DMS153 treated with DMSO at 0.1 percent for 48 hours (cell line): ENCODE results near the gene CMSS1.

Experiments
- DNase-seq: peaks from one replicate; lab custom pipeline; 2025; ENCODE audit not compliant: unreplicated experiment; lab: John Stamatoyannopoulos, UW

CMSS1 gene

DNA sequence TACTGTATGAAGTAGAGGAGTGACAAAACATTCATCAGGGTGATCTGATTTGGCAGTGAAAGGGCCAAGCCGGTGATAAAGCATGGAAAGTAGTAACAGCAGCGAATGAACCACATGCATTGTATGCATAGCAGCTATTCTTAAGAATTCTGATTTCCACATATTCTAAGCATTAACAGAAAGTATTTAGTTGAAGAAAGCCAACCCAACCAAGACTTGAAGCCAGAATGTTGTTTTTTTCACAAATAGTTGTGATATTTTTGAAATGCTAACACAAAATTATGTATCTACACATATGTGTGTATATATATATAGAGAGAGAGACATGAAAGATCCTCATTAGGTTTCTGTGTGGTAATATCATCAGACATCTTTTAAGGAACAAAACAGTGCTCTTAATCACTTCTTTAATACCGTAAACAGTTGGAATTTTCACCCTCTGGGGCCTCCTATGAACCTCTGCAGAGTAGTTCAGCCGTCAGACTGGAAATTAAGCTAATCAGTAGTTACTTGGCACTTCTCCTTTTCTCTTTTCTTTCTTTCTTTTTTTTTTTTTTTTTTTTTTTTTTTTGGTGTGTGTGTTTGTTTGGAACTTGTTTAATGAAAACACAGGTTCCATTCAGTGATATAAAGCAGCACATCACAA lies 139.6 kb downstream of the CMSS1 start:
- no peak for DNase-seq

DNA sequence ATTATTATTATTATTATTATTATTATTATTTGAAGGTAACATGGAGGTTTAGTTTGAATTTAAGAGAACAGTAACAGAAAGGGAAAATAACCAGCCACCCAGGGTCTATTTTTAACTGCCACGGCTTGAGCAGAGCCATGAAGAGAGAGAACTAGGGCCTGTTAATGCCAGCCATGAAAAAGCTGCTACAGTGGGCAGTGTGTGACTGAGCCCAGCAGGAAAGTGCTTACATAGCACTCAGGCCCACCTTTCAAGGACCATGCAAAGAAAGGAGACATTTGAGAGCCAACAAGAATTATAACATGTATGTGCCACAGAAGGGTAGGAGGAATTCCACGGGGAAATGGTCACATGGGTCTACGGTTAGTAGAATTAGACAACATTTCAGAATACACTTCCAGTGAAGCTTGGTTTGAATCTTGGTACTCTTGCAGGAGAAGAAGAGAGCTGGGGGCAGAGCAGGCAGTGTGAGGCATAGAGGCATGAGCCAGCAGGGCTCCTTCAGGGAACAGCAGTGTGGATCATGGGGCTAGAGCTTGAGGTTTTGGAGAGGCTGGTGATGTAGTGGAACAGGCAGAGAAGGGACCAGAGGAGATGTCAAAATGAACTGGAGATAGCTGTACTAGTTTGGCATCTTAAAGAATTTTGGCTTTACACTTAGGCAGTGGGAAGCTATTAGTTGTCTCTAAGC lies 140.7 kb downstream of the CMSS1 start:
- no peak for DNase-seq

DNA sequence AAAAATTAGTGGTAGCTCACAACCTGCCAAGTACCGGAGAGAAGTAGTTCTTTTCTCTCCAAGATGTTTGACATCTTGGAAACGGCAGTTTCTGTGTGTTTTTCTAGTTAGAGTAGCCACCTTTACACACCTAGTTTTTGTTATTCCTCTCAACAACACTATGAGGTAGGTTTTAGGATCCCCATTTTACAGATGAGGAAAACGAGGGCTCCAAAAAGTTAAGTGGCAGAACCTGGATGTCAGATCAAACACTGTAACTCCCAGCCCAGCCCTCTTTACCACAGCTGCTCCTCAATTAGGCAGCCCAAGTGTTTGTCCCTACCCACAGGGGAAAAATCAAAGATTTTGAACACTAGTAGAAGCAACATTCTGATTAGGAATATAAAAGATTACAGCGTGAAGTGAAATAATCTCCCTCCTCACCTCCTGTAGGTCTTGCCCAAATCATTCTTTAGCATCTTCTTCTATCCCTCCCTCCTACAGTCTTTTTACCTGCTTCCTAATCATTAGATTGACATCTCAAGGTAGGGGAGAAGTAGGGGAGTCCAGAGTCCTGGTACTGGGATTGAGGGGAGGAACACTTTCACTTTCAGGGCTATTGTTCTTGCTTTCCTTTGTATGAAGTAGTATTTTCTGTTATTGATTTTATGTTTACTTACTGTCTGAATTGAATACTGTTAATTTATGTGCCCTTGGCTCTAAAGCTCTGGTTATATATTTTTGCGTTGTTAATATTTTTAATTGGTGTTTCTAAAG lies 142.6 kb downstream of the CMSS1 start:
- DNase-seq = no peak

DNA sequence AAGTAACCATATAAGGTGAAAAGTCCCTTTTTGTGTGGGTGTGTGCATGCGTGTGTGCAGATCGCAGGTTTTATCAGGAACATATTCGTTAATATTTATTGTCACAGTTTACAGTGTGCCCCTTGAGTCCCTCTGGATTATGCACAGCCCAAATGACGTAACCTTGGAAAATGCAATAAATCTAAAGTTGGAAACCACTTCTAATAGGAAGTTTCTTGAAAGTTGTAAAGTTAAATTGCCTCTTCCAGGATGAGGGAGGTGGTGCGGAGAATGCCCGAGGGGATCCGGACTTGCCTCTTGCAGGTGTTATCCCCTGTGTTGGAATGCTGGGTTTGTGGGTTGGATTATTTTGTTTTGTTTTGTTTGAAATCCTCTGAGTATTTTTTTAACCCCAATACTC lies 143.3 kb downstream of the CMSS1 start:
- DNase-seq = no peak

DNA sequence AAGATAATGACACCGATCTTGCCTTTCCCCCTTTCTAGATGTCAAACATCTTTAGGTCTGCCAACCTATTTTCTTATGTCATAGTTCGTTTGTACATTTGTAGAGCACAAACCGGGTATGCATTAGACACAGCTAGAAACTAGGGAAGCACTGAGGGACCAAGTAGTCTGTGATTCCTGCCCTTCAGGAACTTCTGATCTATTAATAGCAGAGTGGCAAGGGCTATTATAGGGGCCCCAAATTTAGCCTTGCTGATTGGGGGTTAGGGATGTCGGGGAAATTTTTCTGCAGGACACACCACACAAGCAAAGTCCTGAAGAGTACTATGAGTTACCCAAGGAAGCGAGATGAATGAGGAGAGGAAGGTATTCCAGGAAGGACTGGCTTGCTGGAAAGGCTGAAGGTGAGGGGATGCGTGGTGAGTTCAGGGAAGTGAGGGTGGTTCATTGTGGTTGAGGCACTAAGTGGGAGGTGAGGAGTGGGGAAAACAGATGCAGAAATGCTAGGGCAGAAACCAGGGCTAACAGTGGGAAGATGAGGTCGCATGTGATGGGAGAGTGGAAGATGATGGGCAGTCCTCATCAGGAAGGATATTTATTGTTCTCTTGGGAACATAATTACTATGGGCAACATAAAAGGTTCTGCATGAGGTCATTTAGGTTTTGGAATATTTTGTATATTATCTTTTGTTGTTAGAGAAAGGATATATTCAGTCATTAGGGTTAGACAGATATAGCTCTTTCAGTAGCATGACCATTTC lies 144.3 kb downstream of the CMSS1 start:
- DNase-seq = no peak

DNA sequence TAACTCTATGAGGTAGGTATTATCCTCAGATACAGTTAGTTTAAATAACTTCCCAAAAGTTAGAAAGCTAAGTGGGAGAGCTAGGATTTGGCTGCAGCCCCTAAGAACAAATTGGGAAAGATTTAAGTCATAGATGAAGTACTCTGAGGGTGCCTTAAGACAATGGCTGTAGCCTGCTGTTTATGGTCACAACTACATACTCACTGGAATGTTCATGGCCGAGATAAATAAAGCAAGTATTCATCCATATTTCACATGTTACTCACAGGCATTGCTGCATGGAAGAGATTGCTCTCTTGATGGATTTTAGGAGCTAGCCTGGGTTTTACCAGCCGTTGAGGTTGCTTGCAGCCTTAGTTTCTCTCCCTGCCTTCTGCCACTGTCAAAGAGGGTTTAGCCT lies 145.0 kb downstream of the CMSS1 start:
- DNase-seq = no peak

DNA sequence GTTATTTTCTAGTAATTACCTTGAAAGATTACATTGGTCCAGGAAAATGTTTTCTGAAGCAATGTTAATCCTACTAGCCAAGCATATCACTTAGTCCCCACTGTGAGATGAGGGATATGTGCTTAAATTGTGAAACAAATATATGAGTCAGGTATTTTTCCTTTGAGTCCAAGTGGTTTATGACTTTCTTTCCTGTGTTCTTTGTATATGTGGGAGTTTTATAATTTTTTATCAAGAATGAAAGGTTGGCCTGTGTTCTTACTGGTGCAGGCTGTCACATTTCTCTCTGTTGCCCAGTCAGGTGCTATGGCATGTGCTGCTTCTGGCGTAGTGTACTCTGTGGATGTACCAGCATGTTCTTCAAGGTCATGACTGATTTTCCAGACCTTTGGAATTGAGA lies 147.4 kb downstream of the CMSS1 start:
- DNase-seq = no peak

DNA sequence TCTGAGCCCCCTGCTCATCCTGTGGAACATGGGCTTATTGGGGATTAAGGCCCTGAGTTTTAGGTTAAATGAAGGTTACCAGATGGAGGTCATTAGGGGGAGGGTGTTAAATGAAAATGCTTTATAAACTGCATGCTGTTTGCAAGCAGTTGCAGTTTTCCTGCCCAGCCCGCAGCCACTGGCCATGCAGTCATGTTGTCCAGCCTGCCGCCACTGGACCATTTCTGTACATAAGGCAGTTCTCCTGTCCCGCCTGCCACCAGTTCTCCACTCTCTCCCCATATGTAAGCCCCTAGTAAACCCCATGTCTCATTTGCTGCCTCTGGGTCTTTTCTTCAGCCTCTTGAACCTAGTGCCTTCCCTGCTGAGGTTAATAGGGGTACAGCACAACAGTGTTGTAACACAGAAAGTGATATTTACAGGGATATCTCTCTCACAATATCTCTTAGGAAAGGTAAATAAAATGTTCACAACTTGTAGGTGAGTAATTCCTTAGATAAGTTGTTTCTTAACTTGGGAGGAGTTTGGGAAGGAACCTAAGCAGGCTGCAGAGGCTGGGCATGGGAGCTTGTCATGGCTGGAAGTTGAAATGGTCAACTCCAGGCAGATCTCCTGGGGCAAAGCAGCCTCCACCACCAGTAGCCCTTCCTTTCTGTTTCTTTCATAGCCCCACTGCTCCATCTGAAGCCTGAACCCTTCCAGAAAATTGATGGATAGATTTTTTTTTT lies 148.2 kb downstream of the CMSS1 start:
- no peak for DNase-seq

DNA sequence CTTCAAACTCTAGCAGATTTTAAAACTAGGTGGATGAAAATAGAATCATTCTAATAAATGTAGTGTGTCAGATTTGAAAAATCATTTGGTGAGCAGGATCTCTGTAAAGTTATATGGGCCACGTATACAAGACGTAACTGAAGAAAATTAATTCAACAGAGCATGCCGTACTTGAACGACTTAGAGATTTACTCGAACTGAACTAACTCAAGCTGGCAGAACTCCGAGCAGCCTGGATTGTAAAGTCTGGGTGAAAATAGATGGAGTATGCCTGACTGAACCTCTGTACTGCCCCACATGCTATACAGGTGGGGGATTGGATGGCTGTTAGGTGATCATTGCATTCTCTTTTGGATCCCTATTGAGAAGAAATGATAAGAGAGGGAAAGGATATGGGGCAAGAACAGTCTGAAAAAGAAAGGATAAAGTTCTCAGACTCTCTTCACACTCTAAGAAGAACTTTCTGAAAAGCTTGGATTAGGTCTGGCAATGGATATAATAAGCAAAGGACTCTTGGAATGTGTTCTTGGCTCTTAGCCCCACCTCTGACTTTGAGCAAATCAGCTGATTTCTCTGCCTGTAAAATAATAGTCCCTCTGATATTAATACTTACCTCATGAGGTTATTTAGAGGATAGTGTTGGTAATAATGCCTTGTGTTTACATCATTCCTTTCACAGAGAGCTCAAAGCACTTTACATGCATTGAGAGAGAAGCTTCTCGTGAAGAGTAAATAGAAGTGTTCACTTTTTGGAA lies 149.2 kb downstream of the CMSS1 start:
- DNase-seq = no peak

DNA sequence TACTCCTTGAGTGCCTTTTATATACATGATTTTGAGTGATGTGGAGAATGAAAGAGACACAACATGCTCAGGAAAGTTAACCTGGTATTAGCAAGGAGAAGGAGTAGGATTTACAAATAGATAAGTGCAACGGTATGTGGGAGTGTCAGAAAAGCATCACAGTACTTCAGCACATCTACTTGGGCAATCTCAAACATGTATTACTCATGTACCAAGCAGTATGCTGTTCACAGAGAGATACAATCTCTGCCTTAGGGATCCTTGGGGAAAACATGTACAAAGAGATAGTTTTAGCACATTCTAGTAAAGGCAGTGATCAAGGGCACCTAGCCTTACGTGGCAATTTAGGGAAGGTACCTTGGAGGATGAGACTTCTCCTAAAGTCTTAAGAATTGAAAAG lies 150.1 kb downstream of the CMSS1 start:
- no peak for DNase-seq

DNA sequence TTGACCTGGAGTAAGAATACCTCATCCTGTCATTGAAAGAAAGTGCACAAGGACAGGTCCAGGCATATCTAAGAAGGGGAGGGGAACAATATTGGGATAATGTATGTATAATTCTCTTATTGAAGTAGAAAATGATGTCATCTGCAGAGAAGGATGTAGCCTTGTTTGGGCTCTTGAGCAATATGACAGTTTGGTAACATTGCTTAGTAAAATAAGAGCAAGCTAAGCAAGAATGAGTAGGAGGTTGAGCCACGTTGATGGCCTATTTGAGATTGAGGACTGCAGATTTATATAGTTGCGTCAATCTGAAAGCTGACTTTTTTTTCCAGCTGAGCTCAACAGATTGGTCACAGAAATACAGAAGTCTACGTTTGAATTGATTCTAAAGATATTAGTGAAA lies 151.5 kb downstream of the CMSS1 start:
- DNase-seq = no peak

DNA sequence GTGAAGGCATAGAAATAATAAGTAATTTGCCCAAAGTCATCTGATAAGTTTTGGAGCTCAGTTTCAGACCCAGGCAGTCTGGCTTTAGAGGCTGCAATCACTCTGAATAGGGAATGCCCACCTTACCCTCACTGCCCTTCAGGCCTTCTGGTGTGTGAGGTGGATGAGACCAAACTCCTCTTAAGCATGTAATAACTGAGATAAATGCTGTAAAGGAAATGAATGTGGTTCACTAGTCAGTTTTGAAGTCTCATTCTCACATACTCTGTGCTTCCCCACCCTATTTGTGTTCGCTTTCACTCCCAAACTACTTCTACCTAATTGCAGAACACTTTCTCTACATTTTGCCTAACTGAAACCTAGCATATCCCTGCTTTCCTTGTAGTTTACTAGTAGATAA lies 152.5 kb downstream of the CMSS1 start:
- no peak for DNase-seq

DNA sequence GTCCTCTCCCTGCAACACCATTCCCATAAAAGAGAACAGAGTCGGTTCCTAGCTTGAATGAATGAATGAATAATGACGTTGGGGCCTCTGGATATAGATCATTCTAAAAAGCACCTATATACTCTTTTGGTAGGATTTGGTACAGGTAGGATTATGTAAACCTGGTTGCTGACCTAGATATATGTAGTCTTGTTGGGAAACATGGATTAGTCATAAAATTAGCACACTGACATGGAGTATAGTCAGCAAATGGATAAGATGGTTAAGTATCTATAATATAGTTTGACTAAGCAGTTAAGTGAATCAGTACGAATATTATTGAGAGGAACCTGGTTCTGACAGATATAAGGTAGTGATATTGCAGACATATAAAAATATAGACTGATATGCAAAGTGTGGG lies 154.1 kb downstream of the CMSS1 start:
- DNase-seq = no peak

DNA sequence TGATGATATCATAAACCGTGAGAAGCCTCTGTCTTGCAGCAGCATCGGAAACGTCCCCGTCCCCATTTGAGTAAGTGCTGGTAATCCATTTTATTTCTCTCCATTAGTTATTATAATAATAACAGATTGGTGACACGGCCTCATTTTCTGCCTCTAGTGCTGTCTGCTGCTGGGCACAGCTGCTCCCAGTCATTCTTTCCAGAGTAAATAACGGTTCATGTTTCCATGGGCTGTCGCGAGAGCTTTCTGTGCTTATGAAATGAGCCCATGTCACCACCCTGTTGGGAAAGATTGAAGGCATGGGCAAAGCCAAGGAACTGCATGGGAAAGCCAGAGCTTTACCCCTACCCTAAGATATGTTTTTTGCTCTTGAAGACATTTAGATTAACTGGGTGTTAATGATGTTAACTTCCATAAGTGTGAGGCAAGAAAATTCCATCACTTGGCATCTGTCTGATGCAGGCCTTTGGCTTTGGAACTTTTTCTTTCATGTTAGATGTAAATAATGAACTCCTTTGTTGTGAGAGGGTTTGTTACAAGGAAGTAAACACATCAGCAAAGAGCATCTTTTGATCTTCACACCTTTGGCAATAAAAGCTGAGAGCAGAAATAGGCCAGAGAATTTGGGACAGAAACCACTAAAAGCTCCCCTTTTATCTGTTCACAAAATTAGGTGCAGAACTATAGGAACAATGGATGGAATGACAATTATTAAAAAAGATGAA lies 154.9 kb downstream of the CMSS1 start:
- DNase-seq = no peak

DNA sequence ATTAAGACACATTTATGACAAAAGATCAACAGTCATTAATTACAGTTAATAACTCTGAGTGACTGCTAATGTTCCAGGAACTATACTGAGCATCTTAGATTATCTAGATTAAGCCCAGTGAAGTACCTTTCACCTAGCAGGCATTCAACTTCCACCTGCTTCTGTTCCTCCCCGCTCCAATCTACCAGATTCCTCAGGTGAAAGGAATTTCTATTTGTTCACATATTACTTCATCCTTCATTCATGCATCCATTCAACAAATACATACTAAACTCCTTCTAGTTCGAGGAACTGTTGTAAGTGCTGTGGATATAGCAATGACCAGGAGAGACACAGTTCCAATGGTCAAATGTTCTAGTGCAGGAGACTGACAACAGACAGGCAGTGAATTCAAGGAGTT lies 157.3 kb downstream of the CMSS1 start:
- DNase-seq = no peak

DNA sequence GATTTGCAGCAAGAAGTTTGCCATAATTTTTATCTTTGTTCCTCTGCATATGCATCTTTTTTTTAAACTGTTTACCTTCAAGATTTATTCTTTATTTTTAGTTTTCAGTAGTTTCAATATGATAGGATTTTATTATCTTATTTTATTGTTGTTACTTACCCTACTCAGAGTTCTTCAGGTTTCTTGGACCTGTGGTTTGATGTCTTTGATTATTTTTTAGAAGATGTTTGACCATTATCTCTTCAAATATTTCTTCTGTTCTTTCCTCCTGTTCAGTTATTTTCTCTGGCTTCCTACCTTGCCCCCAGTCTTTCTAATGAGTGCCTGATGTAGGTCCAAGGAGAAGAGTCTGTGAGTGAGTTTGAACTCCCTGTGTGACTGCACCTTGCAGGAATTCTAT lies 158.9 kb downstream of the CMSS1 start:
- no peak for DNase-seq

DNA sequence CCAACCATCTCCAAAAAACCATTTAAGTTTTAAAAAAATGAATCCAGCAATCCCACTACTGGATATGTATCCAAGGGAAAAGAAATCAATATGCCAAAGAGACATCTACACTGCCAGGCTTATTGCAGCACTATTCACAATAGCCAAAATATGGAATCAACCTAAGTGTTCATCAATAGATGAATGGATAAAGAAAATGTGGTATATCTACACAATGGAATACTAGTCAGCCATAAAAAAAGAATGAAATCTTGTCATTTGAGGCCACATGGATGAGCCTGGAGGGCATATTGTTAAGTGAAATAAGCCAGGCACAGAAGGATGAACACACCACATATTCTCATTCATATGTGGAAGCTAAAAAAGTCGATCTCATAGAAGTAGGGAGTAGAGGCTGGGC lies 160.6 kb downstream of the CMSS1 start:
- no peak for DNase-seq

DNA sequence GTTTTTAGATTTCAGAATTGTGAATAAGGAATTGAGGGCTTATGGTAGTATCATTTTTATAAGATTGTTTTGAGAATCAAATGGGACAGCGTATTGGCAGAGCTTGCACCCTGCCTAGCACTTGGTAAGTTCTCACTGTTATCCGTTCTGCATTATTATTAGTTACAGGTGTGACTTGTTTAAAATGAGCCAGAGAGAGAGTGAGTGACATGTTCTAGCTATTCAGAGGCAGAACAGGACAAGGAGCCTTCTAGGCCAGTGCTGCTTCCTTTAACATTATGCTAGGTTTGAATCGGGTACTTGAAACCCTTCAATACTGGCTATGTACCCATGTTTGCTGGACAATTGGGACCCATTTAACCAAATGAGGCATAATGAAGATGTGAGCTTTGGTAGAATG lies 162.9 kb downstream of the CMSS1 start:
- DNase-seq = no peak

DNA sequence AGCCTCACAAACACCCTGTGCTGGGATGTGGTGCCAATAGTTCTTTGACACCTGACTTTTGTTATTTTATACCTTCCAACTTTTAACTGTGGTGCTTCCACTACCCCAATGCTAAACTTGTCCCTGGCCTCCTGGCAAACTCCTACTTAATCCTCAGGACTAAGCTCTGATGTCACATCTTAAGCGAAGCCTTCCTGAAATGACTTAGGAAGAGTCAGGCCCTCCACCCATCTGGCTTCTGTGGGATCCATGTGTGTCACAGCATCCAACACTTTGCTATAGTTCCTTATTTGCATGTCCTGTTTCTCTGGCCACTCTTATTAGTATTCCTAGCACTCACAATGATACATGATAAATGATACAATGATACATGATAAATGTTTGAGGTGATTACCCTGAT lies 163.5 kb downstream of the CMSS1 start:
- no peak for DNase-seq

DNA sequence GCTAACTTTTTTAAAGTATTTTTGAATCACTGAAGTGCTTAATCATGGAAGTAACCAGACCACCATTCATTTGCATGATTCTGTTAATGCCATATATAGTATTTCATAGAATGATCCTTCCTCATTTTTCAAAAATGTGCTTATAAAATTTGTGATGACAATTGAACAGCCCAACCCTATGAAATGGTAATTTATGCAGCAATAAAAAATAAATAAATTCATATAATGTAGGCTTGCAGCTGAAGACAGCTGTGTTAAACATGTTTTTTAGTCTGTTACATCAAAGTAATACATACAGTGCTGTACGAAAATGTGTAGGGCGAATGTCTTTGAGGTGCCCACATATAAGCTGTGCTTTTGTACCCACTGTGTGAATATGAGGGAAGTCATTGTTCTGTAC lies 165.0 kb downstream of the CMSS1 start:
- DNase-seq = no peak
